T-cell (primary cell): ENCODE results near the gene EPB41L1. TPM values are rescaled to one million over a fixed set of nuclear protein-coding genes. Genes with fewer than 3 reads are reported as not detected.

Experiments
- ATAC-seq, 4 experiments: fragments of 200-7000 bp in 3 of 4; fragments of 150-1000 bp in 1 of 4; cut with Tn5 transposase; replicated peaks in 1 of 4; 1 replicate in 3 of 4; 2 replicates in 1 of 4; pipeline ENCODE4 v1.10.0; 2021; ENCODE audit warnings: moderate library complexity in 3 of 4, mild to moderate bottlenecking in 2 of 4, moderate number of reproducible peaks in 1 of 4
- CTCF ChIA-PET, 2 donors: fragments of 300-600 bp; sonication (Branson Sonifier 250); formaldehyde crosslinking; loops; one replicate each; lab custom pipeline; 2022; ENCODE audit warnings: antibody characterized with exemption in 2 of 2; lab: Charles Lee
- POLR2A ChIA-PET, 2 donors: fragments of 300-600 bp; sonication (Branson Sonifier 250); formaldehyde crosslinking; loops; one replicate each; lab custom pipeline; 2022; ENCODE audit warnings: antibody characterized with exemption in 2 of 2; lab: Charles Lee
- DNase-seq, 35 experiments: peaks; one replicate each; pipeline versions ENCODE4 v3.0.0 to v3.0.0-alpha.2; 2013 to 2023
- H3K27ac ChIP-seq: one replicate; pipeline ENCODE4 v1.5.1; 2013; ENCODE audit warnings: low read length
- H3K27me3 ChIP-seq, 2 experiments: replicated peaks in 1 of 2; 1 replicate in 1 of 2; 2 replicates in 1 of 2; pipeline versions ENCODE4 v1.6.1 to v1.7.0; 2013; ENCODE audit warnings: low read length in 1 of 2, mixed read lengths in 1 of 2; ENCODE audit not compliant: control insufficient read depth in 2 of 2, insufficient read depth in 2 of 2; ENCODE audit errors: extremely low read depth in 1 of 2
- H3K36me3 ChIP-seq, 2 donors: 1 replicate in 1 of 2; 2 replicates in 1 of 2; pipeline versions ENCODE4 v1.6.1 to v1.7.0; 2013; ENCODE audit warnings: low read length in 1 of 2; ENCODE audit not compliant: control insufficient read depth in 2 of 2, insufficient read depth in 1 of 2; ENCODE audit errors: extremely low read depth in 1 of 2
- H3K4me1 ChIP-seq, 2 experiments: 1 replicate in 1 of 2; 2 replicates in 1 of 2; pipeline versions ENCODE4 v1.6.1 to v1.7.0; 2013; ENCODE audit warnings: low read length in 2 of 2, mixed read lengths in 1 of 2; ENCODE audit not compliant: insufficient read depth in 2 of 2, control insufficient read depth in 1 of 2; ENCODE audit errors: extremely low read depth in 1 of 2
- H3K4me3 ChIP-seq, 2 donors: 1 replicate in 1 of 2; 2 replicates in 1 of 2; pipeline versions ENCODE4 v1.5.1 to v1.7.0; 2013; ENCODE audit warnings: mild to moderate bottlenecking in 2 of 2, low read length in 1 of 2, moderate library complexity in 1 of 2; ENCODE audit not compliant: control insufficient read depth in 1 of 2; ENCODE audit errors: extremely low read depth in 1 of 2
- H3K9me3 ChIP-seq: 2 replicates; pipeline ENCODE4 v1.7.0; 2013
- H3K27ac Mint-ChIP-seq, 2 donors: one replicate each; pipeline ENCODE4 v1.8.0; 2020 to 2021; ENCODE audit warnings: mild to moderate bottlenecking in 2 of 2, mixed read lengths in 2 of 2
- H3K27me3 Mint-ChIP-seq, 2 donors: one replicate each; pipeline ENCODE4 v1.8.0; 2021 to 2022; ENCODE audit warnings: mixed read lengths in 2 of 2
- H3K36me3 Mint-ChIP-seq: one replicate; pipeline ENCODE4 v1.8.0; 2021; ENCODE audit warnings: mixed read lengths
- H3K4me1 Mint-ChIP-seq, 3 donors: one replicate each; pipeline ENCODE4 v1.8.0; 2020 to 2022; ENCODE audit warnings: mixed read lengths in 3 of 3, mild to moderate bottlenecking in 1 of 3
- H3K4me3 Mint-ChIP-seq, 3 donors: one replicate each; pipeline ENCODE4 v1.8.0; 2020 to 2022; ENCODE audit warnings: mild to moderate bottlenecking in 3 of 3, mixed read lengths in 3 of 3, moderate library complexity in 3 of 3
- H3K9me3 Mint-ChIP-seq, 3 donors: one replicate each; pipeline ENCODE4 v1.8.0; 2020 to 2022; ENCODE audit warnings: mixed read lengths in 3 of 3
- whole genome bisulfite sequencing: methylation state at CpG from one replicate; pipeline ENCODE4 v1.1.5; 2013; ENCODE audit warnings: missing lambda C conversion rate; ENCODE audit not compliant: insufficient coverage; 5-methylcytosine and 5-hydroxymethylcytosine counted together
- total RNA-seq, 35 experiments: library from RNA in 6 of 35; stranded (reverse) in 6 of 35; fragments of 120-200 nt in 1 of 35; gene quantifications; one replicate each; pipeline versions ENCODE4 v1.2.1 to v1.2.4 and lab custom pipeline; 2013 to 2026

Gene EPB41L1
- total RNA-seq, 5 donors from 2014 or later (not counting 1 experiment from before 2014, with no cell fraction given) = 0.19 to 2.0 (median 0.82) TPM

- POLR2A ChIA-PET = no interaction called here
- H3K4me3 Mint-ChIP-seq = no peak overlapping the region
- H3K27ac Mint-ChIP-seq = no peak overlapping the region
- peaks cover 3 to 8% of the 10 kb centered on the region in 2 donors for H3K27me3 Mint-ChIP-seq
- H3K36me3 ChIP-seq = no peaks in the 10 kb centered on the region
- no peak for DNase-seq
- no peaks in the 10 kb centered on the region for H3K4me1 ChIP-seq
- no peak for ATAC-seq
- CTCF ChIA-PET = no interaction called here
- no peaks in the 10 kb centered on the region for H3K4me1 Mint-ChIP-seq
- 80% methylated on average over 9 of the region's 9 CpGs for WGBS
- no peaks in the 10 kb centered on the region for H3K36me3 Mint-ChIP-seq
- no peaks in the 10 kb centered on the region for H3K9me3 ChIP-seq
- peaks cover 0 to 45% of the 10 kb centered on the region in 2 experiments for H3K27me3 ChIP-seq
- no peak overlapping the region for H3K4me3 ChIP-seq
- H3K9me3 Mint-ChIP-seq = no peaks in the 10 kb centered on the region
- H3K27ac ChIP-seq = no peak overlapping the region
Measured at GRCh38 chr20:36179170-36179945, 24.8 kb downstream of the EPB41L1 start.

- H3K36me3 Mint-ChIP-seq = no peaks in the 10 kb centered on the region
- no peak overlapping the region for H3K27ac Mint-ChIP-seq
- no peaks in the 10 kb centered on the region for H3K9me3 Mint-ChIP-seq
- no peak overlapping the region for H3K27ac ChIP-seq
- ChIA-PET POLR2A (no interaction called here), CTCF (no interaction called here)
- H3K4me1 Mint-ChIP-seq = no peaks in the 10 kb centered on the region
- H3K9me3 ChIP-seq = no peaks in the 10 kb centered on the region
- peaks cover 3 to 6% of the 10 kb centered on the region in 2 donors for H3K27me3 Mint-ChIP-seq
- ATAC-seq (no peak), DNase-seq (no peak)
- H3K4me3 ChIP-seq = no peak overlapping the region
- H3K27me3 ChIP-seq = peaks cover 0 to 39% of the 10 kb centered on the region in 2 experiments
- no peak overlapping the region for H3K4me3 Mint-ChIP-seq
- no peaks in the 10 kb centered on the region for H3K4me1 ChIP-seq
- no peaks in the 10 kb centered on the region for H3K36me3 ChIP-seq
Measured at GRCh38 chr20:36180323-36180722, 25.8 kb downstream of the EPB41L1 start.

- Mint-ChIP-seq H3K4me3 (no peak overlapping the region), H3K9me3 (no peaks in the 10 kb centered on the region), H3K4me1 (no peaks in the 10 kb centered on the region), H3K27ac (no peak overlapping the region), H3K36me3 (no peaks in the 10 kb centered on the region), H3K27me3 (peaks cover 1 to 3% of the 10 kb centered on the region in 2 donors)
- DNase-seq = no peak
- ChIA-PET CTCF (no interaction called here), POLR2A (no interaction called here)
- Histone ChIP-seq H3K4me1 (no peaks in the 10 kb centered on the region), H3K27me3 (peaks cover 0 to 29% of the 10 kb centered on the region in 2 experiments), H3K36me3 (no peaks in the 10 kb centered on the region), H3K27ac (no peak overlapping the region), H3K4me3 (no peak overlapping the region), H3K9me3 (no peaks in the 10 kb centered on the region)
- ATAC-seq = no peak
- 64% methylated on average over 4 of the region's 8 CpGs for WGBS
Measured at GRCh38 chr20:36181934-36182603, 27.5 kb downstream of the EPB41L1 start.

GRCh38 chr20:36182604-36183154, 28.1 kb downstream of the EPB41L1 start:
- Histone ChIP-seq H3K9me3 (no peaks in the 10 kb centered on the region), H3K27me3 (peaks cover 0 to 24% of the 10 kb centered on the region in 2 experiments), H3K36me3 (no peaks in the 10 kb centered on the region), H3K4me3 (no peak overlapping the region), H3K27ac (no peak overlapping the region), H3K4me1 (no peaks in the 10 kb centered on the region)
- no peak for ATAC-seq
- Mint-ChIP-seq H3K27ac (no peak overlapping the region), H3K9me3 (no peaks in the 10 kb centered on the region), H3K36me3 (no peaks in the 10 kb centered on the region), H3K4me3 (no peak overlapping the region), H3K4me1 (no peaks in the 10 kb centered on the region), H3K27me3 (no peaks in the 10 kb centered on the region)
- DNase-seq = no peak
- CTCF ChIA-PET = no interaction called here
- 78% methylated on average over 5 of the region's 6 CpGs for WGBS
- POLR2A ChIA-PET = no interaction called here

GRCh38 chr20:36183155-36183944, 28.8 kb downstream of the EPB41L1 start:
- CTCF ChIA-PET = no interaction called here
- POLR2A ChIA-PET = no interaction called here
- Mint-ChIP-seq H3K9me3 (no peaks in the 10 kb centered on the region), H3K27me3 (no peaks in the 10 kb centered on the region), H3K4me1 (no peaks in the 10 kb centered on the region), H3K27ac (no peak overlapping the region), H3K4me3 (no peak overlapping the region), H3K36me3 (no peaks in the 10 kb centered on the region)
- H3K9me3 ChIP-seq = no peaks in the 10 kb centered on the region
- no peaks in the 10 kb centered on the region for H3K36me3 ChIP-seq
- no peak for ATAC-seq
- H3K27me3 ChIP-seq = peaks cover 0 to 17% of the 10 kb centered on the region in 2 experiments
- no peak for DNase-seq
- H3K4me1 ChIP-seq = no peaks in the 10 kb centered on the region
- WGBS = 88% methylated on average over 8 of the region's 8 CpGs
- no peak overlapping the region for H3K4me3 ChIP-seq
- no peak overlapping the region for H3K27ac ChIP-seq
